Chondrocyte (in vitro differentiated cells): ENCODE results near the gene NRXN3. TPM values are rescaled to one million over a fixed set of nuclear protein-coding genes. Genes with fewer than 3 reads are reported as not detected.

Source experiments
- DNase-seq: peaks from one replicate; pipeline ENCODE4 v3.0.0; 2021; ENCODE audit warnings: mixed read lengths, low spot score
- H3K27ac Mint-ChIP-seq: one replicate; pipeline ENCODE4 v1.8.0; 2021; ENCODE audit warnings: mild to moderate bottlenecking, moderate library complexity, mixed read lengths; ENCODE audit not compliant: unreplicated experiment
- H3K27me3 Mint-ChIP-seq: 2 replicates; pipeline ENCODE4 v1.8.0; 2021; ENCODE audit warnings: low read depth, mixed read lengths
- H3K36me3 Mint-ChIP-seq: 2 replicates; pipeline ENCODE4 v1.8.0; 2021; ENCODE audit warnings: low read depth, mixed read lengths
- H3K4me1 Mint-ChIP-seq: 2 replicates; pipeline ENCODE4 v1.8.0; 2021; ENCODE audit warnings: low read depth, mild to moderate bottlenecking, mixed read lengths
- H3K4me3 Mint-ChIP-seq: one replicate; pipeline ENCODE4 v1.8.0; 2021; ENCODE audit warnings: mild to moderate bottlenecking, moderate library complexity, mixed read lengths; ENCODE audit not compliant: unreplicated experiment
- H3K9me3 Mint-ChIP-seq: 2 replicates; pipeline ENCODE4 v1.8.0; 2021; ENCODE audit warnings: low read depth, mixed read lengths
- total RNA-seq: library from RNA; stranded (reverse); gene quantifications from 3 replicates; pipeline ENCODE4 v1.2.1, GENCODE V29; 2021
- TF ChIP-seq, protein P1 (sequence below): fragments of 200-600 bp; sonication (generic); IDR thresholded peaks from 2 replicates; pipeline ENCODE4 v1.5.0; 2021; ENCODE audit warnings: antibody characterized with exemption, mild to moderate bottlenecking, moderate library complexity

The NRXN3 gene
- total RNA-seq, 1 donor from 2014 or later: 7.9 TPM

DNA sequence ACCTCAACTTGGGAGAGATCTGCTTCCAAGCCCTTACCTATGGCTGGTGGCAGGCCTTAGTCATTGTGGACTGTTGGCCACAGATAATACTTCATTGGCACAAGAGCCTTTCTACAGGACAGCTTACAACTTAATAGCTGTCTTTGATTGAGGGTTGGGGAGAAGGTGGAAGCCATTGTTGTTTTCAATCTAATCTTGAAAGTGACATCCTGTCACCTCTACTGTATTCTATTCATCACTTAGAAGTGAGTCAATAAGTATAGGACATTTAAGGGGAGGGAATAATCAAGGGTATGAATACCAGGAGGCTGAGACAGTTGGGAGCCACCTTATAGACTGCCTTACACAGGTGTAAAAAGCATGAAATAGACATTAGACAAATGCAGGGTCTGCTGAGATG lies 906.3 kb downstream of the NRXN3 start:
- H3K4me1 Mint-ChIP-seq: no peaks in the 10 kb centered on the region
- H3K36me3 Mint-ChIP-seq: no peaks in the 10 kb centered on the region

DNA sequence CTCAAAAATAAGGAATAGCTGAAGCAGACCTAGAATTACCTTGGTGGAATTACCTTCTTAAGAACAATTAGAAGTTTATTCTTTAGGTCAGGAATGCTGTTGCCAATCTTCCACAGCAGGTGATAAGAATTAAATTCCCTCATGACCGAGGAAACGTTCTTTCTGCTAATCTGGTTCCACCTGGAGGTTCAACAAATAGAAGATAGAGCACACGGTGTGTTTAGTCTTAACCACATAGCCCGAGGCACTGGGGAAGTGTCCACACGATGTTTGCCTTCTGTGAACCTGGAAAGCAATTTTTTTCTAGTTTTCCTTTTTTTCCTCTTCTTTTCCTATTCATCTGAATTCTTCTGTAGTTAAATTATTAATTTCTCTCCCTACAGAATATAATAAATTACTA lies 906.9 kb downstream of the NRXN3 start:
- peaks cover 9% of the 10 kb centered on the region for H3K27me3 Mint-ChIP-seq
- no peaks in the 10 kb centered on the region for H3K9me3 Mint-ChIP-seq
- H3K4me1 Mint-ChIP-seq: no peaks in the 10 kb centered on the region
- no peaks in the 10 kb centered on the region for H3K36me3 Mint-ChIP-seq
- no peak for DNase-seq
- H3K4me3 Mint-ChIP-seq: no peak overlapping the region
- no peak overlapping the region for H3K27ac Mint-ChIP-seq
- TF ChIP-seq, protein P1, sequence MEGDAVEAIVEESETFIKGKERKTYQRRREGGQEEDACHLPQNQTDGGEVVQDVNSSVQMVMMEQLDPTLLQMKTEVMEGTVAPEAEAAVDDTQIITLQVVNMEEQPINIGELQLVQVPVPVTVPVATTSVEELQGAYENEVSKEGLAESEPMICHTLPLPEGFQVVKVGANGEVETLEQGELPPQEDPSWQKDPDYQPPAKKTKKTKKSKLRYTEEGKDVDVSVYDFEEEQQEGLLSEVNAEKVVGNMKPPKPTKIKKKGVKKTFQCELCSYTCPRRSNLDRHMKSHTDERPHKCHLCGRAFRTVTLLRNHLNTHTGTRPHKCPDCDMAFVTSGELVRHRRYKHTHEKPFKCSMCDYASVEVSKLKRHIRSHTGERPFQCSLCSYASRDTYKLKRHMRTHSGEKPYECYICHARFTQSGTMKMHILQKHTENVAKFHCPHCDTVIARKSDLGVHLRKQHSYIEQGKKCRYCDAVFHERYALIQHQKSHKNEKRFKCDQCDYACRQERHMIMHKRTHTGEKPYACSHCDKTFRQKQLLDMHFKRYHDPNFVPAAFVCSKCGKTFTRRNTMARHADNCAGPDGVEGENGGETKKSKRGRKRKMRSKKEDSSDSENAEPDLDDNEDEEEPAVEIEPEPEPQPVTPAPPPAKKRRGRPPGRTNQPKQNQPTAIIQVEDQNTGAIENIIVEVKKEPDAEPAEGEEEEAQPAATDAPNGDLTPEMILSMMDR: no peak

More for the DNA sequence above, 906.3 kb downstream of the NRXN3 start:
- DNase-seq: no peak
- Mint-ChIP-seq H3K27me3 (peaks cover 10% of the 10 kb centered on the region), H3K27ac (no peak overlapping the region), H3K9me3 (no peaks in the 10 kb centered on the region), H3K4me3 (no peak overlapping the region)
- TF ChIP-seq, protein P1: no peak

DNA sequence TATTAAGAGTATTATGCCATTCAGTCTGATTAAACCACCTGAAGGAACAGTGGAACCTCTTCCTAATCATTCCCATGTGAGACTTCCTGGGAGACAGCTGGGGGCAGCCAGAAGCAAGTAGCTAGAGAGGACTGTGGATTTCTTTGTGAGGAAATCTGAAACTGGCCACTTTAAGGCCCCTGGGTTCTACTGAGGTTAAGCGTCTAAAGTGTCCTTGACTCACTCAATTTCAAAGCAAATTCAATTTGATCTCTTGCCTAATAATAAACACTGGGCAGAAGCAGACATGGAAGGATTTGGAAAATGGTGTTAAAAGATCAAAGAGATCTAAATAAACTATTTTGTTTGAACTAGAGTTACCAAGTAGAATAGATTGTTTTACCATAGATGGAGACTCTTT lies 909.9 kb downstream of the NRXN3 start:
- Mint-ChIP-seq H3K27me3 (peaks cover 12% of the 10 kb centered on the region), H3K27ac (no peak overlapping the region), H3K36me3 (no peaks in the 10 kb centered on the region), H3K4me1 (no peaks in the 10 kb centered on the region), H3K9me3 (no peaks in the 10 kb centered on the region), H3K4me3 (no peak overlapping the region)
- DNase-seq: no peak
- TF ChIP-seq, protein P1: no peak

DNA sequence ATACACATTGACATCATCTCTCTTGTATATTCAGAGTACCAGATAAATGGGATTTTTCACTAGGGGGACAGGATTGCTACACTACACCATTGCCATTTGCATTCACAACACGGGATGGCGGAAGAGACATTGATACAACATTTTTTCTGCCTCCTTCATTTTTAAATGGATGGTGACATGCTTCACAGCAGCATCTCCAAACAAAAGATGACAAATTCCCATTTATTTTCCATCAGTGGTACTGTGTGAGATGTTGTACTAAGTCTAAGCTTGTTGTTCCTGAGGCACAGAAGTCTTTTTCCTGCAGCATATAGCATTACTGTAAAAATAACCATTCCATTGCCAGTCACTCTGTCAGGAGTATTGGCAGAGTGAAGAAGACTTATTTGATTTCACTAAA lies 912.7 kb downstream of the NRXN3 start:
- TF ChIP-seq, protein P1: no peak
- no peak for DNase-seq
- Mint-ChIP-seq H3K27me3 (peaks cover 14% of the 10 kb centered on the region), H3K9me3 (no peaks in the 10 kb centered on the region), H3K4me3 (no peak overlapping the region), H3K4me1 (no peaks in the 10 kb centered on the region), H3K27ac (no peak overlapping the region), H3K36me3 (no peaks in the 10 kb centered on the region)

DNA sequence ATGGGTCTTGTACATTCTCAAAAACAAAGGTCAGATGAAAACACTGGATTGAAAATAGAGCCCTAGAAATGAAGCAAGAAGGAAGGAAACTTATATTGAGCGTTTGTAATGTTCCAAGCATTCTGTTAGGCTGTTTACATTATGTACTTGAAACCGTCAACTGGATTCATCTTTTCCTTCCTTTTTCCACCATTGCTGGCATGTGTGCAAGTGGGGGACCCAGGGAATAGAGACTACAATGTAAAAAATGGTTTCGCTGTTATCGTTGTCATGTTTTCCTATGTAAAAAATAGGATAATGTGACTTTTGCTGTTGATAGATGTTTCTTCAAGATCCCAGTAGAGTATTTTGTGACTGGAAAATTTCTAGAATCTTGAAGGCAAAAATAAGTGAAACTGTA lies 913.2 kb downstream of the NRXN3 start:
- no peak overlapping the region for H3K4me3 Mint-ChIP-seq
- H3K36me3 Mint-ChIP-seq: no peaks in the 10 kb centered on the region
- TF ChIP-seq, protein P1: no peak
- no peaks in the 10 kb centered on the region for H3K4me1 Mint-ChIP-seq
- H3K9me3 Mint-ChIP-seq: no peaks in the 10 kb centered on the region
- H3K27me3 Mint-ChIP-seq: peaks cover 14% of the 10 kb centered on the region
- no peak for DNase-seq
- no peak overlapping the region for H3K27ac Mint-ChIP-seq
